Activated T-cell treated with anti-CD3 and anti-CD28 coated beads for 48 hours (primary cell): ENCODE results near the gene NKX6-2.
"Not testable (repeated sequence)": the region's sequence is repeated elsewhere in the genome, so short reads cannot be mapped to it uniquely, and the experiment has no call there.

Experiments used
- DNase-seq: peaks from one replicate; pipeline ENCODE4 v3.0.0-alpha.2; 2020; ENCODE audit warnings: low read depth

The NKX6-2 gene

GRCh38 chr10:132780356-132780755 lies 5.6 kb downstream of the NKX6-2 start:
- no peak for DNase-seq

- DNase-seq = no peak
Observed at GRCh38 chr10:132779549-132780294, 6.2 kb downstream of the NKX6-2 start.

GRCh38 chr10:132777441-132777840 lies 8.5 kb downstream of the NKX6-2 start:
- DNase-seq = no peak

GRCh38 chr10:132776821-132777220 lies 9.1 kb downstream of the NKX6-2 start:
- DNase-seq = no peak

- DNase-seq = no peak
Observed at GRCh38 chr10:132776186-132776585, 9.8 kb downstream of the NKX6-2 start.

- no peak for DNase-seq
Observed at GRCh38 chr10:132774902-132775863, 10.8 kb downstream of the NKX6-2 start.

- DNase-seq = no peak
Observed at GRCh38 chr10:132774181-132774901, 11.6 kb downstream of the NKX6-2 start.

- not testable (repeated sequence) for DNase-seq
Observed at GRCh38 chr10:132772816-132773215, 13.1 kb downstream of the NKX6-2 start.

GRCh38 chr10:132770061-132771021 lies 15.6 kb downstream of the NKX6-2 start:
- no peak for DNase-seq

- DNase-seq = no peak
Observed at GRCh38 chr10:132768346-132769248, 17.4 kb downstream of the NKX6-2 start.

GRCh38 chr10:132766291-132766690 lies 19.7 kb downstream of the NKX6-2 start:
- DNase-seq = no peak

GRCh38 chr10:132765435-132765834 lies 20.5 kb downstream of the NKX6-2 start:
- no peak for DNase-seq

GRCh38 chr10:132764108-132764507 lies 21.8 kb downstream of the NKX6-2 start:
- DNase-seq = no peak

GRCh38 chr10:132763545-132763944 lies 22.4 kb downstream of the NKX6-2 start:
- no peak for DNase-seq

- DNase-seq = no peak
Observed at GRCh38 chr10:132762267-132762666, 23.7 kb downstream of the NKX6-2 start.

- no peak for DNase-seq
Observed at GRCh38 chr10:132761395-132762060, 24.4 kb downstream of the NKX6-2 start.

- no peak for DNase-seq
Observed at GRCh38 chr10:132758865-132759264, 27.1 kb downstream of the NKX6-2 start.

- DNase-seq = no peak
Observed at GRCh38 chr10:132757171-132757570, 28.8 kb downstream of the NKX6-2 start.

- DNase-seq = no peak
Observed at GRCh38 chr10:132756591-132756990, 29.4 kb downstream of the NKX6-2 start.
